Activated CD4-positive, alpha-beta T cell treated with anti-CD3 and anti-CD28 coated beads for 24 hours (primary cell): ENCODE results near the gene CBX7.
A peak's percentile ranks its signal among the peaks of the same experiment; 100 is the strongest.

Experiments used
- DNase-seq, 2 donors: peaks; one replicate each; pipeline ENCODE4 v3.0.0-alpha.2; 2020; ENCODE audit warnings: low read depth in 2 of 2

CBX7 gene

GRCh38 chr22:39152511-39153219 is at the start of gene CBX7:
Gene CBX7 (minus strand): TSS chr22:39152680. CDS start chr22:39152444, 236 bp downstream.
- peak; percentile 76 to 94 for DNase-seq

GRCh38 chr22:39197578-39197977 is 45.1 kb upstream of the CBX7 start:
- no peak for DNase-seq

- DNase-seq: no peak
These were observed 41.6 kb upstream of the CBX7 start for GRCh38 chr22:39194098-39194497.

- DNase-seq: no peak
These were observed 36.3 kb upstream of the CBX7 start for GRCh38 chr22:39188809-39189208.

GRCh38 chr22:39185601-39186012 is 33.1 kb upstream of the CBX7 start:
- DNase-seq: no peak

GRCh38 chr22:39184586-39185577 is 32.4 kb upstream of the CBX7 start:
- DNase-seq: no peak

GRCh38 chr22:39183991-39184585 is 31.6 kb upstream of the CBX7 start:
- DNase-seq: no peak

- DNase-seq: no peak
These were observed 30.1 kb upstream of the CBX7 start for GRCh38 chr22:39182478-39183030.

GRCh38 chr22:39181778-39182177 is 29.3 kb upstream of the CBX7 start:
- DNase-seq: no peak

- no peak for DNase-seq
These were observed 28.9 kb upstream of the CBX7 start for GRCh38 chr22:39181356-39181755.

- DNase-seq: no peak
These were observed 27.4 kb upstream of the CBX7 start for GRCh38 chr22:39179841-39180335.

- no peak for DNase-seq
These were observed 26.9 kb upstream of the CBX7 start for GRCh38 chr22:39179401-39179827.

- no peak for DNase-seq
These were observed 26.0 kb upstream of the CBX7 start for GRCh38 chr22:39178206-39179111.

- DNase-seq: no peak
These were observed 25.3 kb upstream of the CBX7 start for GRCh38 chr22:39177791-39178190.

- no peak for DNase-seq
These were observed 24.9 kb upstream of the CBX7 start for GRCh38 chr22:39177456-39177775.

- DNase-seq: no peak
These were observed 24.4 kb upstream of the CBX7 start for GRCh38 chr22:39176714-39177455.

GRCh38 chr22:39176143-39176713 is 23.7 kb upstream of the CBX7 start:
- no peak for DNase-seq

- DNase-seq: no peak
These were observed 23.1 kb upstream of the CBX7 start for GRCh38 chr22:39175353-39176142.
